HCT116 (cell line): ENCODE measurements around the gene PRR7. TPM values are rescaled to one million over a fixed set of nuclear protein-coding genes. Genes with fewer than 3 reads are reported as not detected.

Experiments
- ATAC-seq: fragments of 200-7000 bp; cut with Tn5 transposase; 2 replicates; pipeline ENCODE4 v1.9.1; 2020; ENCODE audit warnings: mild to moderate bottlenecking, moderate library complexity
- BruUV-seq: library from RNA; stranded (reverse); fragments of 400-500 nt; replicated peaks from 2 replicates; lab custom pipeline; 2021; lab: Mats Ljungman, UMichigan
- CTCF ChIA-PET: fragments of 300-600 bp; sonication (Branson Sonifier 250); formaldehyde crosslinking; loops from one replicate; lab custom pipeline; 2021; ENCODE audit warnings: antibody characterized with exemption; lab: Charles Lee
- POLR2A ChIA-PET: fragments of 300-600, 350-600 bp; sonication (Branson Sonifier 250); formaldehyde crosslinking; loops from one replicate; lab custom pipeline; 2021; ENCODE audit warnings: antibody characterized with exemption; lab: Charles Lee
- RAD21 ChIA-PET, 2 experiments: fragments of 300-600 bp; sonication (Branson Sonifier 250); formaldehyde crosslinking; loops; one replicate each; lab custom pipeline; 2023; ENCODE audit warnings: low total read pairs in 2 of 2; ENCODE audit not compliant: uncharacterized antibody in 2 of 2, unreplicated experiment in 2 of 2, low non-redundant PET in 1 of 2; lab: Charles Lee
- DNase-seq: peaks from one replicate; pipeline ENCODE4 v3.0.0-alpha.2; 2010; ENCODE audit warnings: low read depth, low spot score
- H2AFZ ChIP-seq: fragments of 200-600 bp; shearing (Covaris generic), sonication (generic); 2 replicates; pipeline ENCODE4 v1.6.1; 2017; ENCODE audit warnings: low read depth, mixed run types, mixed read lengths, antibody characterized with exemption, low read length; ENCODE audit not compliant: poor library complexity, severe bottlenecking
- H3K27ac ChIP-seq: 2 replicates; pipeline ENCODE4 v1.5.1; 2012; ENCODE audit warnings: low read depth, low read length
- H3K27me3 ChIP-seq: fragments of 200-600 bp; sonication (generic); 2 replicates; pipeline ENCODE4 v1.6.1; 2016; ENCODE audit warnings: mixed run types, low read length, mixed read lengths; ENCODE audit not compliant: insufficient read depth
- H3K36me3 ChIP-seq, 2 experiments: fragments of 200-500 bp in 1 of 2; fragments of 200-600 bp in 1 of 2; sonication (Bioruptor generic) in 1 of 2; sonication (generic) in 1 of 2; 2 replicates each; pipeline versions ENCODE4 v1.5.1 to v1.6.1; 2014 to 2016; ENCODE audit warnings: low read length in 2 of 2, inconsistent platforms in 1 of 2, mixed read lengths in 1 of 2, mixed run types in 1 of 2; ENCODE audit not compliant: insufficient read depth in 2 of 2, control insufficient read depth in 1 of 2
- H3K4me1 ChIP-seq, 2 experiments: fragments of 200-600 bp in 1 of 2; sonication (generic) in 1 of 2; 2 replicates each; pipeline versions ENCODE4 v1.5.1 to v1.6.1; 2012 to 2017; ENCODE audit warnings: low read length in 2 of 2, inconsistent platforms in 1 of 2, mild to moderate bottlenecking in 1 of 2, mixed read lengths in 1 of 2, mixed run types in 1 of 2, moderate library complexity in 1 of 2; ENCODE audit not compliant: insufficient read depth in 2 of 2, control insufficient read depth in 1 of 2
- H3K4me2 ChIP-seq: fragments of 200-600 bp; sonication (generic); 2 replicates; pipeline ENCODE4 v1.6.1; 2017; ENCODE audit warnings: mixed run types, low read length, mixed read lengths
- H3K4me3 ChIP-seq, 2 experiments: fragments of 200-600 bp in 1 of 2; sonication (generic) in 1 of 2; replicated peaks in 1 of 2; 2 replicates each; pipeline ENCODE4 v1.5.1; 2011 to 2016; ENCODE audit warnings: low read length in 2 of 2, control low read depth in 1 of 2, low read depth in 1 of 2, mild to moderate bottlenecking in 1 of 2, mixed read lengths in 1 of 2, mixed run types in 1 of 2
- H3K79me2 ChIP-seq: fragments of 200-600 bp; sonication (generic); 2 replicates; pipeline ENCODE4 v1.6.1; 2017; ENCODE audit warnings: mild to moderate bottlenecking, mixed run types, low read length, moderate library complexity, mixed read lengths; ENCODE audit not compliant: insufficient read depth
- H3K9ac ChIP-seq: fragments of 200-600 bp; sonication (generic); 2 replicates; pipeline ENCODE4 v1.6.1; 2016; ENCODE audit warnings: low read length, mixed read lengths
- H3K9me2 ChIP-seq: fragments of 200-600 bp; sonication (generic), shearing (Covaris generic); 2 replicates; pipeline ENCODE4 v1.6.1; 2017; ENCODE audit warnings: mixed run types, mild to moderate bottlenecking, moderate library complexity; ENCODE audit not compliant: insufficient read depth
- H3K9me3 ChIP-seq, 2 experiments: fragments of 200-500 bp in 1 of 2; fragments of 200-600 bp in 1 of 2; sonication (Bioruptor generic) in 1 of 2; sonication (generic) in 1 of 2; 2 replicates each; pipeline ENCODE4 v1.6.1; 2014 to 2017; ENCODE audit warnings: low read length in 2 of 2, mixed read lengths in 2 of 2, inconsistent platforms in 1 of 2, low read depth in 1 of 2, mild to moderate bottlenecking in 1 of 2, mixed run types in 1 of 2, moderate library complexity in 1 of 2; ENCODE audit not compliant: control insufficient read depth in 1 of 2, insufficient read depth in 1 of 2
- H4K20me1 ChIP-seq: fragments of 200-600 bp; sonication (generic), shearing (Covaris generic); 2 replicates; pipeline ENCODE4 v1.6.1; 2017; ENCODE audit warnings: mixed run types, mild to moderate bottlenecking, moderate library complexity; ENCODE audit not compliant: insufficient read depth
- ELF1 ChIP-seq: IDR thresholded peaks from 2 replicates; pipeline ENCODE4 v1.6.1; 2012; ENCODE audit warnings: low read depth, borderline replicate concordance
- MAX ChIP-seq: IDR thresholded peaks from 2 replicates; pipeline ENCODE4 v1.6.1; 2012
- POLR2A ChIP-seq: IDR thresholded peaks from 2 replicates; pipeline ENCODE4 v1.7.0; 2011; ENCODE audit warnings: borderline replicate concordance; ENCODE audit not compliant: insufficient read depth, insufficient read length; ENCODE audit errors: extremely low read depth
- REST ChIP-seq: IDR thresholded peaks from 2 replicates; pipeline ENCODE4 v1.6.1; 2012; ENCODE audit warnings: low read depth
- SIN3A ChIP-seq: IDR thresholded peaks from 2 replicates; pipeline ENCODE4 v1.6.1; 2012; ENCODE audit warnings: low read depth
- SRF ChIP-seq: IDR thresholded peaks from 2 replicates; pipeline ENCODE4 v1.6.1; 2012; ENCODE audit warnings: low read depth
- ZBTB33 ChIP-seq: IDR thresholded peaks from 2 replicates; pipeline ENCODE4 v1.6.1; 2011; ENCODE audit warnings: mild to moderate bottlenecking, low read length, moderate library complexity; ENCODE audit not compliant: insufficient replicate concordance; ENCODE audit errors: extremely low read depth
- intact Hi-C: fragments of 100-400 bp; cut with micrococcal nuclease; formaldehyde crosslinking; loops from 2 replicates; pipeline ENCODE4 v1.10.0; 2022
- total RNA-seq: library from RNA; stranded (reverse); gene quantifications from one replicate; pipeline ENCODE4 v1.2.1, GENCODE V29; 2021; ENCODE audit not compliant: unreplicated experiment

PRR7 gene
- total RNA-seq, 1 experiment from 2014 or later, result 39.9 TPM

- ATAC-seq, result no peak
- TF ChIP-seq REST (no peak), MAX (no peak), SRF (no peak), ELF1 (no peak), ZBTB33 (no peak), SIN3A (no peak), POLR2A (no peak)
- TSS peak; percentile 29 for BruUV-seq
- no peak overlapping the region for H3K9ac ChIP-seq
- peaks cover 39% of the 10 kb centered on the region for H3K79me2 ChIP-seq
- H4K20me1 ChIP-seq, result no peaks in the 10 kb centered on the region
- POLR2A ChIA-PET, result interaction anchor here (1.1 to 2.6 kb wide), 2 partner anchors 23 to 25 kb away, joined by 3 to 8 read pairs; no protein-coding TSS in a partner anchor
- no peak for DNase-seq
- H3K27me3 ChIP-seq, result no peaks in the 10 kb centered on the region
- no peak overlapping the region for H3K4me3 ChIP-seq
- H3K9me2 ChIP-seq, result no peaks in the 10 kb centered on the region
- CTCF ChIA-PET, result interaction anchor here (1.9 kb wide), 1 partner anchor 16 kb away, joined by 6 read pairs; no protein-coding TSS in a partner anchor
- H3K27ac ChIP-seq, result peak overlapping the region; percentile 84; the same call in 1 of the 2 replicates
- RAD21 ChIA-PET, result no interaction called here
- H2AFZ ChIP-seq, result no peak overlapping the region
- no peaks in the 10 kb centered on the region for H3K9me3 ChIP-seq
- H3K36me3 ChIP-seq, result peaks cover 20 to 22% of the 10 kb centered on the region in 2 experiments; a peak in 3 of 4 replicates
- H3K4me1 ChIP-seq, result peaks cover 8 to 48% of the 10 kb centered on the region in 2 experiments; a peak in 3 of 4 replicates
- intact Hi-C loops, result no loop called here
- H3K4me2 ChIP-seq, result peak overlapping the region; percentile 97
Observed at GRCh38 chr5:177470759-177471536, 24.3 kb downstream of the PRR7 start.
